GM18511 (cell line): ENCODE results near the gene CEBPZ.

Experiments
- ATAC-seq: cut with Tn5 transposase; IDR thresholded peaks from one replicate; pipeline ENCODE4 v1.9.1; 2021; ENCODE audit warnings: mild to moderate bottlenecking, moderate library complexity; ENCODE audit not compliant: unreplicated experiment

Gene CEBPZ

DNA sequence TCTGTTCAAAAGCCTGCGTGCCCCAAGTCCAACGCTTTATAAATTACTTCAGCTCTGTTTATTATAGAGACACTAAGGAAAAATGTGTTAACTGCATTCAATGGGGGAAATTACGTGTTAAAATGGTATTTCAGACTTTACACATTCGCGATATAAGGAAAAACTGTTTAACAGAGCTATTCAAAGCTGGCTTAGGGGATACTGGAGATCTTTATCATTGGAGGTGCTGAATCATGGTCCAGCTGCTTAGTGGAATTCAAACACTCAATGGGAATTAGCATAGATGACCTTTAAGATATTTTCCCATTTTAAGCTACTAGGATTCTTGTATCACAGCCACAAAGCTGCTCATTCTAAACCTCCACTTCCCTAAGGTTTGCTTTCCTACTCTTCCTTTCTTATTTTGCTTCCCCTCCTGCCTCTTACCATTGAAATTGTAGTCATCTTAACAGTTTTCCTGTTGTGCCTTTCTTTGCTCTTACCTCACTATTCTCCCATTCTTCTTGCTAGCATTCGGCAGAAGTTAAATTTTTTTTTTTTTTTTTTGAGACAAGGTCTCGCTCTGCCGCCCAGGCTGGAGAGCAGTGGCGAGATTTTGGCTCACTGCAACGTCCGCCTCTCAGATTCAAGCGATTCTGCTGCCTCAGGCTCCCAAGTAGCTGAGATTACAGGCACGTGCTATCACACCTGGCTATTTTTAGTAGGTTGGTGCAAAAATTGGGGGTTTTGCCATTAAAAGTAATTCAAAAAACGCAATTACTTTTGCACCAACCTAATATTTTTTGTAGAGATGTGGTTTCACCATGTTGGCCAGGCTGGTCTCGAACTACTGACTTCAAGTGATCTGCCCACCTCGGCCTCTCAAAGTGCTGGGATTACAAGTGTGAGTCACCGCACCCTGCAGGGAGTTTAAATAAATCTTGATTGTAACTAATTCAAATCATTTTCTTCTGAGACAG is 49.4 kb downstream of the CEBPZ start:
- no peak for ATAC-seq

DNA sequence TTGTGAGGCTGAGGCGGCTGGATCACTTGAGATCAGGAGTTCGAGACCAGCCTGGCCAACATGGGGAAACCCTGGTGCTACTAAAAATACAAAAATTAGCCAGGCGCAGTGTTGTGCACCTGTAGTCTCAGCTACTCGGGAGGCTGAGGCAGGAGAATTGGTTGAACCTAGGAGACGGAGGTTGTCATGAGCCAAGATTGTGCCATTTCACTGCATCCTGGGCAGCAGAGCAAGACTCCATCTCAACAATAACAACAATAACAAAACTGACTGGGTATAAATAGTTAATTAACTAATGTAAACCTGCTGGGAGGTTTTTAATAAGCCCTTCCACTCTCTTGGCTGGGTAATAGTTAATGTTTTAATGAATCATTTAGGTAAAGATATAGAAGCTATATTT is 50.8 kb downstream of the CEBPZ start:
- no peak for ATAC-seq

DNA sequence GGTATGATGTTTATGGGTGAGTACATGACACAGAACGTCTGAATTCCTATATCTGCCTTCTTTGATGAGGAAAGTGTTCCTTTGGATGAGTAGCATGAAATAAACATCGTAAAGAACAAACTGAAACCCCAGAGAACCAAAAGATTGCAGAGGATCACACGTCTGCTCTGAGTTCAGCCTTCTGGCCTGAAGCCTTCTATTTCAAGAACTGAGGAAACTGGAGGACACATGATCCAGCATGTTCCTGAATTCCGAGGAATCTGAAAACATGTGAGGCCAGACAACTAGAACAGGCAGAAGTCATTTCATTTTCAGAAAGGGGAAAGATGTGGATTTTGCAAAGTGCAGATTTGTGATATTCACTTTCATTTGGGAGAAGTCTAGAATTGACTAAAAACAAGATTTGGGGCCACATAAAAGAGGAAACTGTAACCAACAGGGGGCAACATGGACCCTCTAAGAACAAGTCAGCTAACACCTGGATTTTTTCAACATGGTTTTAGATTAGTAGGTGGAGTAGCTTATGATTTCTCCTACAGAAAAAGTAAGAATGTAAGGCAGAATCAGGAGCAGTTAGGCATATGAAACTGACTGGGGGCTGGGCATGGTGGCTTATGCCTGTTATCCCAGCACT is 51.3 kb downstream of the CEBPZ start:
- ATAC-seq: no peak

DNA sequence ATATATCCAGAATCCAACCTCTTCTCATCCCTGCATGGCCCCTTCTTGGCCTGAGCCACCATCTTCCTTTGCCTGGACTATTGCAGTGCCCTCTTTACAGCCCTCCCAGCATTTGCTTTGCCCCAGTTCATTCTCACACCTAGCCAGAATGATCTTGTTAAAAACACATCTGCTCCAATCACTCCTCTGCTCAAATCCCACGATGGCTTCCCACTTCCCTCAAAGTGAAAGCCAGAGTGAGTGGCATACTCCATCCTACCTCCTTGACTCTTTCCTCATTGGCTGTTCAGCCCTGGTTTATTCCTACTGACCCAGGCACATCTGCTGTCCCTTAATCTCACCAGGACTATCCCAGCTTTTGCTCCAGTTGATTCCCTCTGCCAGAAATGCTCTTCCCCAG is 57.7 kb downstream of the CEBPZ start:
- no peak for ATAC-seq

DNA sequence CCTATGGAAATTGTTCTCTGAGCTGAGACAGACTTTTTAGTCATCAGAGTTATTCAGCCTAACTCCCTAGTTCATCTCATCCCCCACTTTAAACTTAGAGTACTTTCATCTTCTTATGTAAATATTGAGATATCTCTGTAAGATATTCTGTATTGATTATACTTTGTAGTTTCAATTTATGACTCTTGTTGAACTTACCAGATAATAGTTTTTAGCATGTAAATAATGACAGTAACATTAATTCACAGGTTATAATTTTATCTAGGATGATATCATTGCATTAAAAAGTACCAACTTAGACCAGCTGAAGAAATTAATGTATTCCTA is 59.8 kb downstream of the CEBPZ start:
- no peak for ATAC-seq

DNA sequence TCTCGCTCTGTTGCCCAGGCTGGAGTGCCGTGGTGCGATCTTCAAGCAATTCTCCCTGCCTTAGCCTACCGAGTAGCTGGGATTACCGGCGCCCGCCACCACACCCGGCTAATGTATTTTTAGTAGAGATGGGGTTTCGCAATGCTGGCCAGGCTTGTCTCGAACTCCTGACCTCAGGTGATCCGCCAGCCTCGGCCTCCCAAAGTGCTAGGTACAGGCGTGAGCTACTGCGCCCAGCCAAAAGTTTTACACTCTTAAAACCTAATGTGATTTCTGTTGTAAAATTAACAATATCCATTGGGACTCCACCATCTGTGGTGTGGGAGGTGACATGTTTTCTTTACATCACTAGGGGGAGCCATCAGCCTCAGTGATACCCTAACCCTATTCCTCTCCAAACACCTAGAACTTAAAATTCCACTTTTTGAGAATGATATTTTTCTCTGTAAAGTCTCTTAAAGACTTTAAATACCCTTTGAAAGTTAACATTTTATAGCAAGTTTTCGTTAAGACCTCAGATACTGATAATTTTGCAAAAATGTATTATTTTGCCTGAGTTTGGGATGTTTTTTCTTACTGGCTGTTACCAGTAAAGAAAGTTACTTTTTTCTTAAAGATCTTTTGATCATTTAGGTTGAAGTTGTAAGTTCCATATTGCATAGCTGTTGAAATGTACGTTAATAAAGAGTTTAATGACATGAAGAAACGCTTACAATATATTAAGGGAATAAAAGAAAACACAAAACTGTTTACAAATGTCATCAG is 63.0 kb downstream of the CEBPZ start:
- no peak for ATAC-seq

DNA sequence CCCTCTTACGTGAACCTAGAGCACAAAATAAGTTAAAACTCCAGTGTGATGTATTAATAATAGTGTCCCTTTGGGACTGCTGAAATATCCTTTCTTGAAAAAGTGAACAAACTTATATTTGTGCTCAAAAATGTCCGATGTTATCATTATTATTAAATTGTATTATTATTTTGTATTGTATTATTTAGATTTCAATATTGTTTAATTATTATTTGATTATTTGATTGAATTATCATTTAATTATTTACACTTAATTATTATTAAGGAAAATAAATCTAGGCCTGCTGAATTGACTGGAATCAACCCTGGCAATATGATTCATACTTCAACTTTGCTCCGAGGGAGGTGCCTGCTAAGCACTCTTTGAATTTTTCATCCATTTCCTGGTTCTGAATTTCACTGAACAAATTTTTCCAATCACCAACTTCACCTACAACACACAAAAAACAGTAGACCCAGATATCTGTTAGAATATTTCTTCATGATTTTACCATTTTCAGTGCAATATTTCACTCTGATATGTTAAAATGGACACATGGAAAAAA is 63.7 kb downstream of the CEBPZ start:
- ATAC-seq: no peak

DNA sequence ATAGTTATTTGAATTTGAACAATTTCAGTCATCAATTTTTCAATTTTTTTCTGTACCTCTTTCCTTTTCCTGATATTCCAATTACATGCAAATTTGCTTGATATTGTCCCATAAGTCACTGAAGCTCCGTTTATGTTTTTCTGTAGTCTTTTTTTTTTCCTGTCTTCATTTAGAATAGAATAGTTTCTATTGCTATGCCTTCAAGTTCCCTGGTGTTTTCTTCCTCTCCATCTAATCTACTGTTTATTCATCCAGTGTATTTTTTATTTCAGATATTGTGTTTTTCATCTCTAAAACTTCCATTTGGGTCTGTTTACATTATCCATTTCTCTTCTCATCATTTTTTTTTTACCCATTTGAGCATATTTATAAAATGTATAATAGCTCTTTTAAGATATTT is 66.6 kb downstream of the CEBPZ start:
- no peak for ATAC-seq

DNA sequence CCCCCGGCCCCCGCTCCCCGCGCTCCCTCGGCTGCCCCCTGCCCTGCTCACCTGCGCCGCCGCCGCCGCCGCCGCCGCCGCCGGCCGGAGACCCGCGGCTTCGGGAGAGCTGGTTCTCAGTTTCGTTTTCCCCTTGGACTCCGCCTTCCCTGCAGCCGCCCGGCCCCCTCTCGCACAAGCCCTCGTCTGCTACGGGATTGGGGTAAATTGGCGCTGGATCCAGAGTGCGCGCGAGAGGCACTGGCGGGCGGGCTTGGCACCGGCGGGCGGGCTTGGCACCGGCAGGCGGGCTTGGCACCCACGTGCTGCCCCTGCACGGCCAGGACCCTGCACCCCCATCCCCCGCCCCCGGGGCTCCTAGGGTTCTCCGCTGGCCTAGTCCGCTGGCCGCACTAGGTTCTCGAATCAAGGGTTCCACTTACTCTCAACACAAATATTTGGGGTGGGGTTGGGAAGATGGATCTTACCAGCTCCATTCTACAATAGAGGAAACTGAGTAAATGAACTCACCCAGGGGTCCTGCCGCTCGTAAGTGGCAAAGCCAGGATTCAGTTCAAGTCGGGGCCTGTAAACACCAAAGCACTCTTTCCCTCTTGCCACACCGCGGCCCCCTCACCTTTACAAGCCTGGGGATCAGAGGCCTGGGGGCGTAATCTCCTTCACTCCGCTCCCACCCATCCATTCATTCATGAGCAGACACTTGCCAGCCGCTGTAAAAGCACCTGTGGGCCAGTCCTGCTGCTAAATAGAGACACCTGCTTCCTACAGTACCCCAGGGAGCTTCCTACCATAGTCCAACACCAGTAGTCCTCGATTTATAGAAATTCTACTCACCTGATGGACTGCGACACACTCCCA is 74.3 kb downstream of the CEBPZ start, which contains the start of gene EIF2AK2:
Gene EIF2AK2 (minus strand): TSS at position 124 of the 858 bp plus-strand sequence. CDS start 9,174 bp downstream, outside the sequence.
- ATAC-seq: peak; percentile 92

DNA sequence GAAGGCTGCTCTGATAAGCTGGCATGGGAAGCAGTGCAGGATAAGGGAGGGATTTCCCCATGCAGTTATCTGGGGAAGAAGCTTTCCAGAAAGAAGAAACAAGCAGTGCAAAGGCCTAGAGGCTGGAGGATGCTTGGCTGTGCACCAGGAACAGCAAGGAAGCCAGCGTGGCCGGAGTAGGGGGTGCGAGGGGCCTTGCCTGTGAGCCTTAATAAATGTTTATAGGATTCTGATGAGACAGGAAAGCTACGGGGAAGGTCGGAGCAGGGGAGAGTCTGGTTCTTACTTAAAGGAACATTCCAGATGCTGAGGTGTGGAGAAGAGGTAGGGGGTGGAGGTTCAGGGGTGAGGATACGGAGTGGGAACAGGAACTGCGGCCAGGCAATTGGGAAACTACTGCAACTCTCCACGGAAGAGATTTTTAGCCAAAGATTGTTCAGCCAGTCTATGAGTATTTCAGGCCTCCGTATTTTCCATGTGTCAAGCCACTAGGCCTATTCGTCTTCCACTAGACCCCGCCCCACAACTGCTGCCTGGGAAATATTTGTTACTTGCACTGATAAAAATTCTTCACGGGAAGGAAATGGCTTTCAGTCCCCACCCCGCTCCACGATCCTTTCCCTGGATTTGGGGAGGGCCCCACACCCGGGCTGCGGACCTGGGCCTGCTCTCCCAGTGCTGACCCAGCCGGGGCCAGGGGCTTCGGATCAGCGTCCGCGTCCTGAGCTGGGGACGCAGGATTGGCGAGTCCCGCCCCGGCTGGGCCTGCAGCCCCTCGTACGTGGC is 75.1 kb downstream of the CEBPZ start:
- peak; percentile 36 for ATAC-seq

DNA sequence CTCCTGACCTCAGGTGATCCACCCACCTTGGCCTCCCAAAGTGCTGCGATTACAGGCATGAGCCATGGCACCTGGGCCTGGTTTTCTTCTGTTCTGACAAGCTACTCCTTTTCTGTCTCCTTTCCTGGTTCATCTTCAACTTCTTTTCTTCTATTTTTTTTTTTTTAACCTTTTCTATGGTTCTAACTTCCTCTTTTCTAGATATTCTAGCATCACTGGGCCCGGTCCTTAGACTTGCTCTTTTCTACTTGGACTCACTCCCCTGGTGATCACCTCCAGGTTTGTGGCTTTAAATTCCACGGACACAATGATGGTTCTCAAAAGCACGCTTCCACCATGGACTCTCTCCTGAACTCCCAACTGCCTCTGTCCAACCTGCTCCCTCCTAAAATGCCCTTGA is 76.6 kb downstream of the CEBPZ start:
- ATAC-seq: no peak

DNA sequence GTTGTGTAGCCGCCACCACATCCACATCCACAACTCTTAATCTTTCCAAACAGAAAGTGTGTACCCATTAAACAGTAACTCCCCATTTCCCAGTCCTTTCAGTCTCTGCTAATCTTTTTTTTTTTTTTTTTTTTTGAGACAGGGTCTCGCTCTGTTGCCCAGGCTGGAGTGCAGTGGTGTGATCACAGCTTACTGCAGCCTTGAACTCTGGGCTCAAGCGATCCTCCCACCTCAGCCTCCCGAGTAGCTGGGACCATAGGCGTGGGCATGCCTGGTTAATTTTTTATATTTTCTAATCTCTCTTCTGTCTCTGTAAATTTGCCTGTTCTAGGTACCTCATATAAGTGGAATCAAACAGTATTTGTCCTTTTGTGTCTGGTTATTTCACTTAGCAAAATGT is 78.2 kb downstream of the CEBPZ start:
- ATAC-seq: no peak
